GM12865 (cell line): ENCODE data around the gene TRAP1.

ENCODE experiments used
- DNase-seq: peaks from one replicate; pipeline ENCODE4 v3.0.0; 2010; ENCODE audit warnings: low read depth
- H3K4me3 ChIP-seq: 2 replicates; pipeline ENCODE4 v1.5.1; 2011; ENCODE audit warnings: mild to moderate bottlenecking, low read depth, low read length, control low read depth
- TF ChIP-seq, protein P1 (sequence below): IDR thresholded peaks from 2 replicates; pipeline ENCODE4 v1.5.1; 2011; ENCODE audit warnings: low read length, control low read depth, low read depth, inconsistent platforms; ENCODE audit not compliant: insufficient read depth; ENCODE audit errors: missing control alignments

TRAP1 gene

DNA sequence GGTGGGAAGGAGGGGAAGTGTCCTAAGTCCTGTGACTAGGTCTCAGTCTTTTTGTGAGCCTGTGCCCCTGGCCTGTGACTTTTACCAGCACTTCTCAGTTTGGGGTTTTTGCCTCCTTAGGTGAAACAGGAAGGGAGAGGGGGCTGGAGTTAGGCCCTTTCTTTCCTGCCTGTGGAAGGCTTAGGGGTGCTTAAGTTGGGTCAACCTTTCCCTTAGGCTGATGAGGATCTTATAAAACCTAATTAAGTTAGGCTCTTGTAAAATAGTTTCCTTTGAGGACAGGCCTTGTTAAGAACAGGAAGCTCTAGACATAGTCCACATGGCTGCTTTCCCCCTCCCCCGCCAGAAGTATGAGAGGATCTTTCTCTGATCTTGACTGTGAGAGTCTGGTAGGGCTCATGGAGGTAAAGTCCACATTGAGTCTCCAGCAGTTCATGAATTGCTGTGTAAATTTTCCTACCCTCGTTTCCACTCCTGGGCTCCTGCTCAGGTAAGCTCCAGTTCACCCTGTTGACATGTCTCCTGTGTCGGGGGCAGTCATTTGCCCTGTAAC is 79.9 kb downstream of the TRAP1 start:
- TF ChIP-seq, protein P1, sequence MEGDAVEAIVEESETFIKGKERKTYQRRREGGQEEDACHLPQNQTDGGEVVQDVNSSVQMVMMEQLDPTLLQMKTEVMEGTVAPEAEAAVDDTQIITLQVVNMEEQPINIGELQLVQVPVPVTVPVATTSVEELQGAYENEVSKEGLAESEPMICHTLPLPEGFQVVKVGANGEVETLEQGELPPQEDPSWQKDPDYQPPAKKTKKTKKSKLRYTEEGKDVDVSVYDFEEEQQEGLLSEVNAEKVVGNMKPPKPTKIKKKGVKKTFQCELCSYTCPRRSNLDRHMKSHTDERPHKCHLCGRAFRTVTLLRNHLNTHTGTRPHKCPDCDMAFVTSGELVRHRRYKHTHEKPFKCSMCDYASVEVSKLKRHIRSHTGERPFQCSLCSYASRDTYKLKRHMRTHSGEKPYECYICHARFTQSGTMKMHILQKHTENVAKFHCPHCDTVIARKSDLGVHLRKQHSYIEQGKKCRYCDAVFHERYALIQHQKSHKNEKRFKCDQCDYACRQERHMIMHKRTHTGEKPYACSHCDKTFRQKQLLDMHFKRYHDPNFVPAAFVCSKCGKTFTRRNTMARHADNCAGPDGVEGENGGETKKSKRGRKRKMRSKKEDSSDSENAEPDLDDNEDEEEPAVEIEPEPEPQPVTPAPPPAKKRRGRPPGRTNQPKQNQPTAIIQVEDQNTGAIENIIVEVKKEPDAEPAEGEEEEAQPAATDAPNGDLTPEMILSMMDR: no peak
- peak; percentile 66 for DNase-seq
- H3K4me3 ChIP-seq: no peak overlapping the region

DNA sequence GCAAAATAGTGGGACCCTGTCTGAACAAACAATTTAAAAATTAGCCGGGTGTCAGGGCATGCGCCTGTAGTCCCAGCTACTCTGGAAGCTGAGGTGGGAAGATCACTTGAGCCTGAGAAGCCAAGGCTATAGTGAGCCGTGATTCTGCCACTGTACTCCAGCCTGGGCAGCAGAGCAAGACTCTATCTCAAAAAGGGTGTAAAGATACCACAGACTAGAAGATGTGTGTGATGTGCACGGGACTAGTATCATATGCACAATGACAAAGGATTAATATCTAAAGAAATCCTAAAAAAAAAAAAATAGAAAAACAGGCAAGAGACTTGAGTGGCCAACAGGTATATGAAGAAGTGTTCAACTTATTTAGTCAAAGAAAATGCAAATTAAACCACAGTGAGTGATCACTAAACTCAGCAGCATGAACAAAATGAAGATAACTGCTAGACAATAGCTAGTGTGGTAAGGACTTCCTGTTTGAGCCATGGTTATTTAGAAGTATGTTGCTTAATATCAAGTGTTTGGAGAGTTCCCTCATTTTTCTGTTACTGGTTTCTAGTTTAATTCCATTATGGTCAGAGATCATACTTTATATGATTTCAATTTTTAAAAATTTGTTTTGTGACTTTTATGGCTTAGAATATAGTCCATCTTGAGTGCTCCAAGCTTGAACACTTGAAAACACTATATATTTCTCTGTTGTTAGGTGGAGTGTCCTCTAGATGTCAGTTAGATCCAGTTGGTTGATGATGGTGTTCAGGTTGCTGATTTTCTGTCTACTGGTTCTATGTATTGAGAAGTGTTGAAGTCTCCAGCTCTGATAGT is 91.2 kb downstream of the TRAP1 start:
- TF ChIP-seq, protein P1: no peak
- no peak overlapping the region for H3K4me3 ChIP-seq
- DNase-seq: peak; percentile 70

DNA sequence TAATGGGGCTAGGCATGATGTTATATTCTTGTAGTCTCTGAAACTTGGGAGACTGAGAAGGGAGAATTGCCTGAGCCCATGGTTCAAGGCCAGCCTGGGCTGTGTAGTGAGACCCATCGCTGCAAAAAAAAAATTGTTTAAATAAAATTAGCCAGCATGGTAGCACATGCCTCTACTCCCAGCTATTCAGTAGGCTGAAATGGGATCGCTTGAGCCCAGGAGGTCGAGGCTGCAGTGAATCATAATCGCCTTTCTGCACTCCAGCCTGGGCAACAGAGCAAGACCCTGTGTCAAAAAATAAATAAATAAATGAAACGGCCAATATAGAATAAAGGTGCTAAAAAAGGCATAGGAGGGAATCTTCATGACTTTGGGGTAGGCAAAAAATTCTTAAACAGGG is 92.0 kb downstream of the TRAP1 start:
- no peak for DNase-seq
- no peak overlapping the region for H3K4me3 ChIP-seq
- TF ChIP-seq, protein P1: no peak

GRCh38 chr16:3623642-3624041 is 93.7 kb downstream of the TRAP1 start:
- TF ChIP-seq, protein P1: no peak
- H3K4me3 ChIP-seq: 0 out of 2 replicates have a peak overlapping the region, but pooled peaks have one; percentile 3
- DNase-seq: peak; percentile 51

- H3K4me3 ChIP-seq: no peak overlapping the region
- TF ChIP-seq, protein P1: no peak
- DNase-seq: no peak
Measured at GRCh38 chr16:3618769-3619141, 98.6 kb downstream of the TRAP1 start.

DNA sequence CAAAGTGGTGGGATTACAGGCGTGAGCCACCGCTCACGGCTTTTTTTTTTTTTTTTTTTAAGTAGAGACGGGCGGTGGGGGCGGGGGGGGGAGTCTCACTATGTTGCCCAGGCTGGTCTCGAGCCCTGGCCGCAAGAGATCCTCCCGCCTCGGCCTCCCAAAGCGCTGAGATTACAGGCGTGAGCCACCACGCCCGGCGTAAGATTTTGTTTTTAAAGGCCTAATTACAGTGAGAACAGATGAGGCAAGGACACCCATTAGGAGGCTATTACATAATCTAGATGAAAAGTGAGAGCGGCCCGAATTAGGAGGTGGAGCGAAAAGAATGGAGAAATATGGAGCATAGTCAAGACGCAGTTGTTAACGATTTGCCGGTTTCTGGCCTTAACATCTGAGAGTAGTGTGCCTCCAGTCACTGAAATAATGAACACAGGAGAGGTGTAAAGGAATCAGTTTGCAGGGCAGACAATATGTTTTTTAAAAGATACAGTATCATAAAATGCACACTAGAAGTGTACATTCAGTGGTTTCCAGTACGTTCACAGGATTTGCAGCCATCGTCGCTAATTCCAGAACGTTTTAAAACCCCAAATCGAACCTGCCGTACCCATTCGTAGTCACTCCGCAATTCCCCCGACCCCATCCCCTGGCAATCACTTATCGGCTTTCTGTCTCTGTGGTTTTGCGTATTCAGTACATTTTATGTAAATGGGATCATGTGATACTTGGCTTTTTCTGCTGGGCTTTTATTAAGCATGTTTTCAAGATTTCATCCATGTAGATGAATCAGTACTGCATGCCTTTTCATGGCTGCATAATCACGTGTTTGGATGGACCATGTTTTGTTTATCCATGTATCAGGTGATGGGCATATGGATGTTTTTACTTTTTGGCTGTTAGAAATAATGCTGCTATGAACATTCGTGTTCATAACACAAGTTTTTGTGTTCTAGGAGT is 104.5 kb downstream of the TRAP1 start:
- DNase-seq: no peak
- TF ChIP-seq, protein P1: no peak
- peak overlapping the region; percentile 75 for H3K4me3 ChIP-seq
